MM.1S (cell line): ENCODE measurements around the gene DBN1.

Source experiments
- DNase-seq: peaks from one replicate; pipeline ENCODE4 v3.0.0-alpha.2; 2015
- H2AFZ ChIP-seq: fragments of 300-600 bp; sonication (generic); 2 replicates; pipeline ENCODE4 v1.6.0; 2016; ENCODE audit warnings: antibody characterized with exemption, low read length
- H3F3A ChIP-seq: fragments of 300-600 bp; sonication (generic); 2 replicates; pipeline ENCODE4 v1.6.1; 2016; ENCODE audit warnings: mild to moderate bottlenecking, antibody characterized with exemption, low read length, moderate library complexity, mixed read lengths; ENCODE audit not compliant: insufficient read depth
- H3K27ac ChIP-seq: fragments of 300-600 bp; sonication (generic); 2 replicates; pipeline ENCODE4 v1.5.1; 2016; ENCODE audit warnings: mild to moderate bottlenecking, low read length
- H3K27me3 ChIP-seq: fragments of 300-600 bp; sonication (generic); replicated peaks from 2 replicates; pipeline ENCODE4 v1.6.0; 2016; ENCODE audit warnings: low read length; ENCODE audit not compliant: insufficient read depth
- H3K36me3 ChIP-seq: fragments of 300-600 bp; sonication (generic); replicated peaks from 2 replicates; pipeline ENCODE4 v1.6.1; 2016; ENCODE audit warnings: mild to moderate bottlenecking, low read length, mixed read lengths; ENCODE audit not compliant: insufficient read depth
- H3K4me1 ChIP-seq: fragments of 300-600 bp; sonication (generic); 2 replicates; pipeline ENCODE4 v1.6.1; 2016; ENCODE audit warnings: low read length, mixed read lengths
- H3K4me2 ChIP-seq: fragments of 300-600 bp; sonication (generic); 2 replicates; pipeline ENCODE4 v1.6.0; 2016; ENCODE audit warnings: low read depth, low read length
- H3K4me3 ChIP-seq: fragments of 300-600 bp; sonication (generic); 2 replicates; pipeline ENCODE4 v1.5.1; 2016; ENCODE audit warnings: low read length, mixed read lengths
- H3K79me2 ChIP-seq: fragments of 300-600 bp; sonication (generic); 2 replicates; pipeline ENCODE4 v1.6.1; 2016; ENCODE audit warnings: mixed run types, low read length, mixed read lengths
- H3K9ac ChIP-seq: fragments of 300-600 bp; sonication (generic); 2 replicates; pipeline ENCODE4 v1.6.1; 2016; ENCODE audit warnings: low read length, mixed read lengths
- H3K9me2 ChIP-seq: fragments of 300-600 bp; sonication (generic); replicated peaks from 2 replicates; pipeline ENCODE4 v1.6.1; 2016; ENCODE audit warnings: mild to moderate bottlenecking, low read length, mixed read lengths; ENCODE audit not compliant: insufficient read depth
- H3K9me3 ChIP-seq: fragments of 300-600 bp; sonication (generic); replicated peaks from 2 replicates; pipeline ENCODE4 v1.6.1; 2016; ENCODE audit warnings: mild to moderate bottlenecking, low read length, mixed read lengths; ENCODE audit not compliant: insufficient read depth
- H4K20me1 ChIP-seq: fragments of 300-600 bp; sonication (generic); 2 replicates; pipeline ENCODE4 v1.6.1; 2016; ENCODE audit warnings: mild to moderate bottlenecking, low read length, moderate library complexity, mixed read lengths; ENCODE audit not compliant: insufficient read depth
- EZH2 ChIP-seq: fragments of 300-600 bp; sonication (generic); optimal IDR thresholded peaks from 2 replicates; pipeline ENCODE3; 2017; ENCODE audit warnings: low read depth, mild to moderate bottlenecking, antibody characterized with exemption, low read length, mixed read lengths
- EZH2phosphoT487 ChIP-seq: fragments of 300-600 bp; sonication (generic); IDR thresholded peaks from 2 replicates; pipeline ENCODE4 v1.6.1; 2018; ENCODE audit warnings: antibody characterized with exemption, low read length
- TF ChIP-seq, protein P1 (sequence below): fragments of 300-600 bp; sonication (generic); IDR thresholded peaks from 2 replicates; pipeline ENCODE4 v1.5.1; 2016; ENCODE audit warnings: antibody characterized with exemption, low read length, mixed read lengths

Gene DBN1

GRCh38 chr5:177511796-177512675 is 38.6 kb upstream of the DBN1 start:
- TF ChIP-seq EZH2phosphoT487 (no peak), EZH2 (no peak)
- TF ChIP-seq, protein P1, sequence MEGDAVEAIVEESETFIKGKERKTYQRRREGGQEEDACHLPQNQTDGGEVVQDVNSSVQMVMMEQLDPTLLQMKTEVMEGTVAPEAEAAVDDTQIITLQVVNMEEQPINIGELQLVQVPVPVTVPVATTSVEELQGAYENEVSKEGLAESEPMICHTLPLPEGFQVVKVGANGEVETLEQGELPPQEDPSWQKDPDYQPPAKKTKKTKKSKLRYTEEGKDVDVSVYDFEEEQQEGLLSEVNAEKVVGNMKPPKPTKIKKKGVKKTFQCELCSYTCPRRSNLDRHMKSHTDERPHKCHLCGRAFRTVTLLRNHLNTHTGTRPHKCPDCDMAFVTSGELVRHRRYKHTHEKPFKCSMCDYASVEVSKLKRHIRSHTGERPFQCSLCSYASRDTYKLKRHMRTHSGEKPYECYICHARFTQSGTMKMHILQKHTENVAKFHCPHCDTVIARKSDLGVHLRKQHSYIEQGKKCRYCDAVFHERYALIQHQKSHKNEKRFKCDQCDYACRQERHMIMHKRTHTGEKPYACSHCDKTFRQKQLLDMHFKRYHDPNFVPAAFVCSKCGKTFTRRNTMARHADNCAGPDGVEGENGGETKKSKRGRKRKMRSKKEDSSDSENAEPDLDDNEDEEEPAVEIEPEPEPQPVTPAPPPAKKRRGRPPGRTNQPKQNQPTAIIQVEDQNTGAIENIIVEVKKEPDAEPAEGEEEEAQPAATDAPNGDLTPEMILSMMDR, result no peak
- peaks cover 26% of the 10 kb centered on the region for H3K79me2 ChIP-seq
- H3K9me3 ChIP-seq, result no peaks in the 10 kb centered on the region
- no peak overlapping the region for H3K4me3 ChIP-seq
- H3K9ac ChIP-seq, result no peak overlapping the region
- no peaks in the 10 kb centered on the region for H3F3A ChIP-seq
- H3K27ac ChIP-seq, result no peak overlapping the region
- peaks cover 24% of the 10 kb centered on the region for H3K4me1 ChIP-seq
- no peak overlapping the region for H2AFZ ChIP-seq
- no peak for DNase-seq
- H4K20me1 ChIP-seq, result no peaks in the 10 kb centered on the region
- H3K9me2 ChIP-seq, result no peaks in the 10 kb centered on the region
- no peaks in the 10 kb centered on the region for H3K27me3 ChIP-seq
- H3K36me3 ChIP-seq, result no peaks in the 10 kb centered on the region; the same call in 1 of the 2 replicates
- no peak overlapping the region for H3K4me2 ChIP-seq

GRCh38 chr5:177511181-177511580 is 37.7 kb upstream of the DBN1 start:
- Histone ChIP-seq H3K4me2 (no peak overlapping the region), H3K79me2 (peaks cover 21% of the 10 kb centered on the region), H2AFZ (no peak overlapping the region), H3K9me3 (no peaks in the 10 kb centered on the region), H3K27me3 (no peaks in the 10 kb centered on the region), H3K27ac (no peak overlapping the region), H4K20me1 (no peaks in the 10 kb centered on the region), H3K36me3 (no peaks in the 10 kb centered on the region; the same call in 1 of the 2 replicates), H3K4me3 (no peak overlapping the region), H3F3A (no peaks in the 10 kb centered on the region), H3K4me1 (peaks cover 24% of the 10 kb centered on the region), H3K9ac (no peak overlapping the region), H3K9me2 (no peaks in the 10 kb centered on the region)
- no peak for DNase-seq
- TF ChIP-seq EZH2phosphoT487 (no peak), EZH2 (no peak)
- TF ChIP-seq, protein P1, result no peak

GRCh38 chr5:177510567-177511053 is 37.2 kb upstream of the DBN1 start:
- Histone ChIP-seq H2AFZ (no peak overlapping the region), H3K4me3 (no peak overlapping the region), H3K27ac (no peak overlapping the region), H3K79me2 (peaks cover 15% of the 10 kb centered on the region), H3K9me2 (no peaks in the 10 kb centered on the region), H3K4me2 (no peak overlapping the region), H3K9ac (no peak overlapping the region), H3K9me3 (no peaks in the 10 kb centered on the region), H3F3A (no peaks in the 10 kb centered on the region), H3K27me3 (no peaks in the 10 kb centered on the region), H3K36me3 (no peaks in the 10 kb centered on the region; the same call in 1 of the 2 replicates), H3K4me1 (peaks cover 19% of the 10 kb centered on the region), H4K20me1 (no peaks in the 10 kb centered on the region)
- TF ChIP-seq EZH2phosphoT487 (no peak), EZH2 (no peak)
- TF ChIP-seq, protein P1, result no peak
- DNase-seq, result no peak
